ENCODE data around the gene PURA. TPM values are rescaled to one million over a fixed set of nuclear protein-coding genes. Genes with fewer than 3 reads are reported as not detected.

Gene PURA
- total and polyA plus RNA-seq, 2 of the 13 experiments (the other 11 are each of a cell fraction or from before 2014, with no cell fraction given) = 2.0 to 5.0 TPM

GRCh38 chr5:140150201-140150600 is 36.3 kb downstream of the PURA start:
- H3K79me2 ChIP-seq (ENCODE audit: insufficient read depth, low read length) = no peaks in the 10 kb centered on the region
- no peak overlapping the region for H3K9ac ChIP-seq (ENCODE audit: insufficient read depth, low read depth, low read length)
- ATAC-seq (no peak), FAIRE-seq (no peak), DNase-seq (ENCODE audit: low spot score) (no peak)
- ChIA-PET CTCF (ENCODE audit: low intra/inter-chr PET ratio, low total read pairs) (no interaction called here), POLR2A (no interaction called here)
- no peaks in the 10 kb centered on the region for H3K36me3 ChIP-seq (replicated peaks in 1 of 2; ENCODE audit: control insufficient read depth in 1 of 2, insufficient read depth in 2 of 2, low read length in 2 of 2)
- no peak overlapping the region for H3K4me3 ChIP-seq (replicated peaks in 1 of 3; ENCODE audit: insufficient read depth in 1 of 3, low read depth in 2 of 3, low read length in 3 of 3)
- no peaks in the 10 kb centered on the region for H3K9me3 ChIP-seq (ENCODE audit: low read length)
- TF ChIP-seq CBX2 (IDR thresholded peaks at IDR 0.05; ENCODE audit: low read depth, low read length) = no peak
- TF ChIP-seq CBX2 (CRISPR knock-in tag; IDR thresholded peaks at IDR 0.05; ENCODE audit: low read depth) = no peak
- no peak for TF ChIP-seq ZNF121 (CRISPR knock-in tag; IDR thresholded peaks at IDR 0.05)
- no peak for TF ChIP-seq GFI1 (CRISPR knock-in tag; IDR thresholded peaks at IDR 0.05; ENCODE audit: borderline replicate concordance)
- TF ChIP-seq PHF20 (CRISPR knock-in tag; IDR thresholded peaks at IDR 0.05) = no peak
- TF ChIP-seq KDM5A (IDR thresholded peaks at IDR 0.05; ENCODE audit: borderline replicate concordance, low read length) = no peak
- no peak for TF ChIP-seq KDM2A (CRISPR knock-in tag; IDR thresholded peaks at IDR 0.05; ENCODE audit: borderline replicate concordance, low read depth)
- TF ChIP-seq PHF21A (CRISPR knock-in tag; IDR thresholded peaks at IDR 0.05) = no peak
- TF ChIP-seq, protein P1, sequence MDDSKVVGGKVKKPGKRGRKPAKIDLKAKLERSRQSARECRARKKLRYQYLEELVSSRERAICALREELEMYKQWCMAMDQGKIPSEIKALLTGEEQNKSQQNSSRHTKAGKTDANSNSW (CRISPR knock-in tag; IDR thresholded peaks at IDR 0.05; ENCODE audit: borderline replicate concordance) = no peak
- TF ChIP-seq ZNF644 (CRISPR knock-in tag; IDR thresholded peaks at IDR 0.05; ENCODE audit: low read depth) = no peak
- TF ChIP-seq, protein P2, sequence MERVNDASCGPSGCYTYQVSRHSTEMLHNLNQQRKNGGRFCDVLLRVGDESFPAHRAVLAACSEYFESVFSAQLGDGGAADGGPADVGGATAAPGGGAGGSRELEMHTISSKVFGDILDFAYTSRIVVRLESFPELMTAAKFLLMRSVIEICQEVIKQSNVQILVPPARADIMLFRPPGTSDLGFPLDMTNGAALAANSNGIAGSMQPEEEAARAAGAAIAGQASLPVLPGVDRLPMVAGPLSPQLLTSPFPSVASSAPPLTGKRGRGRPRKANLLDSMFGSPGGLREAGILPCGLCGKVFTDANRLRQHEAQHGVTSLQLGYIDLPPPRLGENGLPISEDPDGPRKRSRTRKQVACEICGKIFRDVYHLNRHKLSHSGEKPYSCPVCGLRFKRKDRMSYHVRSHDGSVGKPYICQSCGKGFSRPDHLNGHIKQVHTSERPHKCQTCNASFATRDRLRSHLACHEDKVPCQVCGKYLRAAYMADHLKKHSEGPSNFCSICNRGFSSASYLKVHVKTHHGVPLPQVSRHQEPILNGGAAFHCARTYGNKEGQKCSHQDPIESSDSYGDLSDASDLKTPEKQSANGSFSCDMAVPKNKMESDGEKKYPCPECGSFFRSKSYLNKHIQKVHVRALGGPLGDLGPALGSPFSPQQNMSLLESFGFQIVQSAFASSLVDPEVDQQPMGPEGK (CRISPR knock-in tag; IDR thresholded peaks at IDR 0.05) = no peak
- no peak for TF ChIP-seq NFE2L1 (CRISPR knock-in tag; IDR thresholded peaks at IDR 0.05; ENCODE audit: borderline replicate concordance)
- peaks cover 9% of the 10 kb centered on the region for H4K20me1 ChIP-seq (ENCODE audit: insufficient read depth, low read length)
- H3K4me2 ChIP-seq (ENCODE audit: low read depth, low read length) = no peak overlapping the region
- BruUV-seq (replicated peaks) = no TSS peak
- intact Hi-C loops (cut with micrococcal nuclease; ENCODE audit: unreplicated experiment) = no loop called here
- in situ Hi-C loops (cut with HindIII; ENCODE audit: extremely low pct_ligation_motif_present, low pct_unique_long_range_greater_than_20kb) = no loop called here
- peaks cover 28% of the 10 kb centered on the region for H3K4me1 ChIP-seq (ENCODE audit: insufficient read depth, low read length)
- H3K27me3 ChIP-seq (ENCODE audit: control insufficient read depth in 1 of 2, insufficient read depth in 2 of 2, low read length in 2 of 2) = peaks cover 0 to 5% of the 10 kb centered on the region in 2 experiments; a peak in 1 of 5 replicates
- 61% methylated on average over 2 of the region's 2 CpGs for WGBS (ENCODE audit: low lambda C conversion rate)
- no peak overlapping the region for H3K27ac ChIP-seq (ENCODE audit: extremely low read length, insufficient read depth, low read length)
- no peak overlapping the region for H2AFZ ChIP-seq (ENCODE audit: low read length)
